22Rv1 (cell line): ENCODE results near the gene PDK1.

Source experiments
- H3K27ac ChIP-seq: fragments of 450-650 bp; 2 replicates; pipeline ENCODE4 v1.5.1; 2017
- CTCF ChIP-seq: fragments of 450-650 bp; IDR thresholded peaks from 2 replicates; pipeline ENCODE4 v1.5.1; 2017; ENCODE audit warnings: mild to moderate bottlenecking
- ZFX ChIP-seq: fragments of 450-650 bp; IDR thresholded peaks from 2 replicates; pipeline ENCODE4 v1.6.1; 2017; ENCODE audit warnings: antibody characterized with exemption, borderline replicate concordance

The PDK1 gene

GRCh38 chr2:172606285-172606684 lies 50.4 kb downstream of the PDK1 start:
- no peak overlapping the region for H3K27ac ChIP-seq
- TF ChIP-seq ZFX (no peak), CTCF (no peak)

GRCh38 chr2:172607379-172607928 lies 51.6 kb downstream of the PDK1 start:
- TF ChIP-seq CTCF (no peak), ZFX (no peak)
- H3K27ac ChIP-seq, result no peak overlapping the region

- TF ChIP-seq ZFX (no peak), CTCF (no peak)
These were observed 53.6 kb downstream of the PDK1 start for GRCh38 chr2:172609488-172609887.

GRCh38 chr2:172612051-172612450 lies 56.2 kb downstream of the PDK1 start:
- H3K27ac ChIP-seq, result no peak overlapping the region
- no peak for TF ChIP-seq ZFX
- no peak for TF ChIP-seq CTCF

More at GRCh38 chr2:172609488-172609887, 53.6 kb downstream of the PDK1 start:
- no peak overlapping the region for H3K27ac ChIP-seq

- TF ChIP-seq ZFX (no peak), CTCF (no peak)
- H3K27ac ChIP-seq, result no peak overlapping the region
These were observed 57.1 kb downstream of the PDK1 start for GRCh38 chr2:172613040-172613439.

GRCh38 chr2:172613615-172614231 lies 57.8 kb downstream of the PDK1 start:
- no peak overlapping the region for H3K27ac ChIP-seq
- no peak for TF ChIP-seq ZFX
- TF ChIP-seq CTCF, result no peak

- no peak for TF ChIP-seq CTCF
- no peak for TF ChIP-seq ZFX
- H3K27ac ChIP-seq, result no peak overlapping the region
These were observed 59.0 kb downstream of the PDK1 start for GRCh38 chr2:172614932-172615331.
